Neural cell (in vitro differentiated cells): Measurements from ENCODE around the gene LHPP.

Experiments
- CTCF ChIP-seq: fragments of 450-650 bp; IDR thresholded peaks from 2 replicates; pipeline ENCODE4 v1.5.1; 2014; ENCODE audit warnings: antibody characterized with exemption, mild to moderate bottlenecking, moderate library complexity; ENCODE audit not compliant: poor library complexity, severe bottlenecking
- EP300 ChIP-seq: fragments of 450-650 bp; conservative IDR thresholded peaks from 2 replicates; pipeline ENCODE4 v1.6.1; 2014; ENCODE audit warnings: antibody characterized with exemption, mild to moderate bottlenecking, moderate library complexity; ENCODE audit not compliant: poor library complexity, severe bottlenecking
- EZH2 ChIP-seq: fragments of 200-600, 300-800 bp; shearing (Covaris generic), sonication (generic); IDR thresholded peaks from 2 replicates; pipeline ENCODE4 v1.6.1; 2014; ENCODE audit warnings: antibody characterized with exemption, low read length, borderline replicate concordance, mild to moderate bottlenecking; ENCODE audit not compliant: insufficient read depth, poor library complexity, severe bottlenecking
- MXI1 ChIP-seq: fragments of 450-650 bp; conservative IDR thresholded peaks from 2 replicates; pipeline ENCODE4 v1.6.1; 2014; ENCODE audit warnings: antibody characterized with exemption, mild to moderate bottlenecking; ENCODE audit not compliant: poor library complexity, severe bottlenecking
- POLR2AphosphoS5 ChIP-seq: IDR thresholded peaks from 2 replicates; pipeline ENCODE4 v1.6.1; 2012

- TF ChIP-seq EZH2: no peak
- TF ChIP-seq CTCF: no peak
- TF ChIP-seq POLR2AphosphoS5: no peak
- no peak for TF ChIP-seq MXI1
- no peak for TF ChIP-seq EP300
Measured at GRCh38 chr10:124504711-124505110, 43.1 kb downstream of the LHPP start.
